NCI-H2196 treated with DMSO at 0.1 percent for 48 hours (cell line): ENCODE measurements around the gene CNNM4.

Experiments used
- DNase-seq: peaks from one replicate; lab custom pipeline; 2025; ENCODE audit not compliant: unreplicated experiment; lab: John Stamatoyannopoulos, UW

The CNNM4 gene

GRCh38 chr2:96760036-96760985, at the start of gene CNNM4:
Gene CNNM4 (plus strand): TSS chr2:96760902. CDS start chr2:96761000, 98 bp downstream.
- peak; percentile 94 for DNase-seq

- no peak for DNase-seq
Measured at GRCh38 chr2:96710985-96711384, 49.7 kb upstream of the CNNM4 start.

- DNase-seq: peak; percentile 6
Measured at GRCh38 chr2:96715658-96716057, 45.0 kb upstream of the CNNM4 start.

GRCh38 chr2:96716388-96716787, 44.3 kb upstream of the CNNM4 start:
- no peak for DNase-seq

- no peak for DNase-seq
Measured at GRCh38 chr2:96726131-96726530, 34.6 kb upstream of the CNNM4 start.

GRCh38 chr2:96727431-96727830, 33.3 kb upstream of the CNNM4 start:
- DNase-seq: no peak

- DNase-seq: no peak
Measured at GRCh38 chr2:96729748-96730147, 31.0 kb upstream of the CNNM4 start.

GRCh38 chr2:96730212-96730611, 30.5 kb upstream of the CNNM4 start:
- no peak for DNase-seq

GRCh38 chr2:96733931-96734330, 26.8 kb upstream of the CNNM4 start:
- DNase-seq: no peak

GRCh38 chr2:96734880-96735583, 25.7 kb upstream of the CNNM4 start:
- peak; percentile 16 for DNase-seq

GRCh38 chr2:96737251-96737650, 23.5 kb upstream of the CNNM4 start:
- no peak for DNase-seq

- no peak for DNase-seq
Measured at GRCh38 chr2:96737831-96738230, 22.9 kb upstream of the CNNM4 start.

- no peak for DNase-seq
Measured at GRCh38 chr2:96739076-96739632, 21.5 kb upstream of the CNNM4 start.

- DNase-seq: peak; percentile 95
Measured at GRCh38 chr2:96739633-96740428, 20.9 kb upstream of the CNNM4 start, which contains the start of gene LMAN2L. Gene LMAN2L (minus strand): TSS chr2:96740064. CDS start chr2:96740040, 24 bp downstream.

- DNase-seq: no peak
Measured at GRCh38 chr2:96747061-96747617, 13.6 kb upstream of the CNNM4 start.

- no peak for DNase-seq
Measured at GRCh38 chr2:96751800-96752199, 8.9 kb upstream of the CNNM4 start.

GRCh38 chr2:96753661-96754282, 6.9 kb upstream of the CNNM4 start:
- DNase-seq: no peak

GRCh38 chr2:96754317-96754716, 6.4 kb upstream of the CNNM4 start:
- DNase-seq: no peak

GRCh38 chr2:96756788-96757476, 3.8 kb upstream of the CNNM4 start:
- DNase-seq: no peak

GRCh38 chr2:96757477-96757860, 3.2 kb upstream of the CNNM4 start:
- no peak for DNase-seq
